ENCODE measurements around the gene RGMB. TPM values are rescaled to one million over a fixed set of nuclear protein-coding genes. Genes with fewer than 3 reads are reported as not detected.

The RGMB gene
- polyA plus RNA-seq, 1 donor (not counting 4 experiments of a cell fraction or from before 2014, with no cell fraction given), result 16.3 TPM

GRCh38 chr5:98771382-98772109 lies 1.9 kb upstream of the RGMB start:
- Histone ChIP-seq H3K27me3 (ENCODE audit: control insufficient read depth, extremely low read depth, insufficient read depth, low read length) (no peaks in the 10 kb centered on the region), H4K20me1 (ENCODE audit: control insufficient read depth, extremely low read depth, insufficient read depth, low read length) (peaks cover 11% of the 10 kb centered on the region), H3K4me2 (ENCODE audit: control insufficient read depth, extremely low read depth, insufficient read depth, low read depth, low read length) (peak overlapping the region; percentile 100), H3K9me1 (ENCODE audit: control insufficient read depth, extremely low read depth, insufficient read depth, low read length) (no peaks in the 10 kb centered on the region), H3K9me3 (ENCODE audit: control insufficient read depth, low read depth, low read length) (no peaks in the 10 kb centered on the region), H3K4me3 (ENCODE audit: control insufficient read depth in 2 of 3, extremely low read depth in 1 of 3, insufficient read depth in 2 of 3, low read depth in 1 of 3, low read length in 3 of 3) (peak overlapping the region; percentile 64 to 97 (median 96)), H3K4me1 (ENCODE audit: control insufficient read depth, extremely low read depth, insufficient read depth, low read length) (peaks cover 16% of the 10 kb centered on the region), H3K36me3 (ENCODE audit: control insufficient read depth in 2 of 2, extremely low read depth in 1 of 2, insufficient read depth in 2 of 2, low read length in 2 of 2) (peaks cover 0 to 4% of the 10 kb centered on the region in 2 experiments), H3K27ac (ENCODE audit: control insufficient read depth, insufficient read depth, low read length) (peak overlapping the region; percentile 61), H3K79me2 (ENCODE audit: control insufficient read depth, insufficient read depth, low read length) (peaks cover 30% of the 10 kb centered on the region), H3K9ac (ENCODE audit: control insufficient read depth, extremely low read depth, insufficient read depth, low read length) (peak overlapping the region; percentile 77), H2AFZ (ENCODE audit: control insufficient read depth, low read length) (peak overlapping the region; percentile 82)
- dilution Hi-C loops (cut with MboI; ENCODE audit: extremely low pct_ligation_motif_present, low sequenced_read_pairs), result loop anchor here (25.0 kb wide), 1 partner anchor 334 kb away; no protein-coding TSS in a partner anchor
- no peak for FAIRE-seq
- DNase-seq (ENCODE audit: low read depth, low spot score), result peak; percentile 50
- TF ChIP-seq EZH2 (IDR thresholded peaks at IDR 0.05; ENCODE audit: low read length) (no peak), CTCF (optimal IDR thresholded peaks at IDR 0.05 in 1 of 3, IDR thresholded peaks at IDR 0.05 in 1 of 3, conservative IDR thresholded peaks at IDR 0.05 in 1 of 3; ENCODE audit: extremely low read depth in 1 of 3, insufficient read depth in 2 of 3, low read length in 3 of 3) (peak; percentile 61 to 85 (median 79))

- Histone ChIP-seq H3K4me3 (ENCODE audit: control insufficient read depth in 2 of 3, extremely low read depth in 1 of 3, insufficient read depth in 2 of 3, low read depth in 1 of 3, low read length in 3 of 3) (peak overlapping the region; percentile 77 to 98 (median 83)), H3K79me2 (ENCODE audit: control insufficient read depth, insufficient read depth, low read length) (peaks cover 40% of the 10 kb centered on the region), H3K4me1 (ENCODE audit: control insufficient read depth, extremely low read depth, insufficient read depth, low read length) (peaks cover 24% of the 10 kb centered on the region), H4K20me1 (ENCODE audit: control insufficient read depth, extremely low read depth, insufficient read depth, low read length) (peaks cover 15% of the 10 kb centered on the region), H2AFZ (ENCODE audit: control insufficient read depth, low read length) (peak overlapping the region; percentile 77), H3K27me3 (ENCODE audit: control insufficient read depth, extremely low read depth, insufficient read depth, low read length) (no peaks in the 10 kb centered on the region), H3K36me3 (ENCODE audit: control insufficient read depth in 2 of 2, extremely low read depth in 1 of 2, insufficient read depth in 2 of 2, low read length in 2 of 2) (peaks cover 0 to 4% of the 10 kb centered on the region in 2 experiments), H3K9ac (ENCODE audit: control insufficient read depth, extremely low read depth, insufficient read depth, low read length) (peak overlapping the region; percentile 85), H3K9me1 (ENCODE audit: control insufficient read depth, extremely low read depth, insufficient read depth, low read length) (no peaks in the 10 kb centered on the region), H3K9me3 (ENCODE audit: control insufficient read depth, low read depth, low read length) (no peaks in the 10 kb centered on the region), H3K27ac (ENCODE audit: control insufficient read depth, insufficient read depth, low read length) (peak overlapping the region; percentile 86), H3K4me2 (ENCODE audit: control insufficient read depth, extremely low read depth, insufficient read depth, low read depth, low read length) (peak overlapping the region; percentile 100)
- dilution Hi-C loops (cut with MboI; ENCODE audit: extremely low pct_ligation_motif_present, low sequenced_read_pairs), result loop anchor here (25.0 kb wide), 1 partner anchor 335 kb away; no protein-coding TSS in a partner anchor
- TF ChIP-seq CTCF (optimal IDR thresholded peaks at IDR 0.05 in 1 of 3, IDR thresholded peaks at IDR 0.05 in 1 of 3, conservative IDR thresholded peaks at IDR 0.05 in 1 of 3; ENCODE audit: extremely low read depth in 1 of 3, insufficient read depth in 2 of 3, low read length in 3 of 3), result no peak
- no peak for TF ChIP-seq EZH2 (IDR thresholded peaks at IDR 0.05; ENCODE audit: low read length)
- DNase-seq (ENCODE audit: low read depth, low spot score) (peak; percentile 55), FAIRE-seq (no peak)
Observed at GRCh38 chr5:98772415-98773213, 849 bp upstream of the RGMB start.

Measured in keratinocyte (primary cell).